ENCODE measurements around the gene SOHLH1. TPM values are rescaled to one million over a fixed set of nuclear protein-coding genes. Genes with fewer than 3 reads are reported as not detected.
"Not testable (repeated sequence)": the region's sequence is repeated elsewhere in the genome, so short reads cannot be mapped to it uniquely, and the experiment has no call there.

SOHLH1 gene
- total and polyA plus RNA-seq, 10 of the 15 experiments (the other 5 are each of a cell fraction or from before 2014, with no cell fraction given): not detected

- ChIA-PET RAD21 (ENCODE audit: unreplicated experiment) (no interaction called here), SMC1A (ENCODE audit: uncharacterized antibody, unreplicated experiment) (no interaction called here), POLR2A (no interaction called here), CTCF (no interaction called here)
- DNase-seq (ENCODE audit: low read depth, low spot score): no peak
- TF ChIP-seq NR2F1 (conservative IDR thresholded peaks at IDR 0.05): no peak
- no peak for TF ChIP-seq HDAC6 (IDR thresholded peaks at IDR 0.05; ENCODE audit: unreplicated experiment)
- TF ChIP-seq FOXM1 (IDR thresholded peaks at IDR 0.05; ENCODE audit: low read depth, low read length): no peak
- no peak for TF ChIP-seq CHD1 (IDR thresholded peaks at IDR 0.05; ENCODE audit: low read depth, low read length)
- TF ChIP-seq SUZ12 (IDR thresholded peaks at IDR 0.05; ENCODE audit: unreplicated experiment): no peak
- TF ChIP-seq RBBP5 (conservative IDR thresholded peaks at IDR 0.05): no peak
- TF ChIP-seq YY1 (IDR thresholded peaks at IDR 0.05; ENCODE audit: low read depth, low read length): no peak
- TF ChIP-seq BRCA1 (IDR thresholded peaks at IDR 0.05; ENCODE audit: low read depth, low read length): no peak
- no peaks in the 10 kb centered on the region for H4K20me1 ChIP-seq (ENCODE audit: control insufficient read depth, insufficient read depth)
- H3K4me3 ChIP-seq: no peak overlapping the region
- no peak overlapping the region for H2AFZ ChIP-seq (ENCODE audit: control insufficient read depth, low read depth, low read length)
- no peaks in the 10 kb centered on the region for H3K4me1 ChIP-seq (ENCODE audit: control insufficient read depth, insufficient read depth, low read length)
- FAIRE-seq: no peak
- 48% methylated on average over 9 of the region's 9 CpGs for WGBS (ENCODE audit: insufficient coverage, insufficient replicate concordance, low lambda C conversion rate, missing lambda C conversion rate)
- H3K36me3 ChIP-seq (ENCODE audit: control insufficient read depth in 2 of 2, insufficient read depth in 2 of 2, low read length in 1 of 2): no peaks in the 10 kb centered on the region
- no peaks in the 10 kb centered on the region for H3K9me3 ChIP-seq (replicated peaks; ENCODE audit: control insufficient read depth, insufficient read depth, low read length)
- H3K4me2 ChIP-seq (ENCODE audit: control insufficient read depth, insufficient read depth): no peak overlapping the region
- ATAC-seq: no peak
- no peaks in the 10 kb centered on the region for H3K79me2 ChIP-seq (ENCODE audit: control insufficient read depth, insufficient read depth, low read length)
- no peak overlapping the region for H3K9ac ChIP-seq (ENCODE audit: control insufficient read depth, insufficient read depth, low read length)
- in situ Hi-C loops (cut with MboI): no loop called here
- H3K27ac ChIP-seq (ENCODE audit: control insufficient read depth, insufficient read depth): no peak overlapping the region
- no TSS peak for BruUV-seq (replicated peaks)
- H3K27me3 ChIP-seq (replicated peaks in 1 of 2; ENCODE audit: control insufficient read depth in 2 of 2, insufficient read depth in 2 of 2, low read length in 1 of 2): no peaks in the 10 kb centered on the region
- intact Hi-C loops (cut with micrococcal nuclease; ENCODE audit: unreplicated experiment): no loop called here
Measured at GRCh38 chr9:135669616-135670285, 29.5 kb downstream of the SOHLH1 start.

- 41% methylated on average over 5 of the region's 5 CpGs for WGBS (ENCODE audit: insufficient coverage, insufficient replicate concordance, low lambda C conversion rate, missing lambda C conversion rate)
- H3K27me3 ChIP-seq (replicated peaks in 1 of 2; ENCODE audit: control insufficient read depth in 2 of 2, insufficient read depth in 2 of 2, low read length in 1 of 2); H3K79me2 ChIP-seq (ENCODE audit: control insufficient read depth, insufficient read depth, low read length); H2AFZ ChIP-seq (ENCODE audit: control insufficient read depth, low read depth, low read length); POLR2A ChIA-PET; H3K9me3 ChIP-seq (replicated peaks; ENCODE audit: control insufficient read depth, insufficient read depth, low read length); DNase-seq (ENCODE audit: low read depth, low spot score); CTCF ChIA-PET; BruUV-seq (replicated peaks); ATAC-seq; RAD21 ChIA-PET (ENCODE audit: unreplicated experiment); in situ Hi-C loops (cut with MboI); H3K4me3 ChIP-seq; FAIRE-seq; H3K4me1 ChIP-seq (ENCODE audit: control insufficient read depth, insufficient read depth, low read length); H3K36me3 ChIP-seq (ENCODE audit: control insufficient read depth in 2 of 2, insufficient read depth in 2 of 2, low read length in 1 of 2); intact Hi-C loops (cut with micrococcal nuclease; ENCODE audit: unreplicated experiment); H4K20me1 ChIP-seq (ENCODE audit: control insufficient read depth, insufficient read depth); H3K9ac ChIP-seq (ENCODE audit: control insufficient read depth, insufficient read depth, low read length); H3K27ac ChIP-seq (ENCODE audit: control insufficient read depth, insufficient read depth); SMC1A ChIA-PET (ENCODE audit: uncharacterized antibody, unreplicated experiment); H3K4me2 ChIP-seq (ENCODE audit: control insufficient read depth, insufficient read depth): not testable (repeated sequence)
Measured at GRCh38 chr9:135669018-135669417, 30.3 kb downstream of the SOHLH1 start.

All from GM12878 (cell line).